PC-9 (cell line): ENCODE results near the gene ADGRL4. TPM values are rescaled to one million over a fixed set of nuclear protein-coding genes. Genes with fewer than 3 reads are reported as not detected.

Source experiments
- BruUV-seq: library from RNA; stranded (reverse); fragments of 400-500 nt; replicated peaks from 2 replicates; lab custom pipeline; 2021; lab: Mats Ljungman, UMichigan
- CTCF ChIA-PET: fragments of 300-600 bp; sonication (Branson Sonifier 250); formaldehyde crosslinking; loops from one replicate; lab custom pipeline; 2022; ENCODE audit warnings: antibody characterized with exemption; lab: Charles Lee
- POLR2A ChIA-PET: fragments of 300-600 bp; sonication (Branson Sonifier 250); formaldehyde crosslinking; loops from one replicate; lab custom pipeline; 2022; ENCODE audit warnings: antibody characterized with exemption; ENCODE audit not compliant: unreplicated experiment; lab: Charles Lee
- DNase-seq, 2 experiments: peaks; one replicate each; pipeline versions ENCODE4 v3.0.0 to v3.0.0-alpha.2; 2015 to 2022; ENCODE audit warnings: mixed read lengths in 1 of 2
- H2AFZ ChIP-seq: fragments of 200-600 bp; sonication (generic); 2 replicates; pipeline ENCODE4 v1.8.1; 2017; ENCODE audit warnings: antibody characterized with exemption
- H3F3A ChIP-seq: fragments of 200-600 bp; sonication (generic); 2 replicates; pipeline ENCODE4 v1.8.1; 2017; ENCODE audit warnings: antibody characterized with exemption, mild to moderate bottlenecking, low read depth; ENCODE audit not compliant: insufficient read depth
- H3K27ac ChIP-seq: fragments of 200-600 bp; sonication (generic); 2 replicates; pipeline ENCODE4 v1.6.1; 2016; ENCODE audit warnings: mixed run types
- H3K27me3 ChIP-seq: fragments of 200-600 bp; sonication (generic); 2 replicates; pipeline ENCODE4 v1.6.1; 2016; ENCODE audit warnings: low read depth, mixed run types; ENCODE audit not compliant: insufficient read depth
- H3K36me3 ChIP-seq: fragments of 200-600 bp; sonication (generic); 2 replicates; pipeline ENCODE4 v1.6.1; 2016; ENCODE audit warnings: low read depth, mixed run types
- H3K4me1 ChIP-seq: fragments of 200-600 bp; sonication (generic); replicated peaks from 2 replicates; pipeline ENCODE4 v1.6.1; 2016; ENCODE audit warnings: mixed run types; ENCODE audit not compliant: insufficient read depth
- H3K4me2 ChIP-seq: fragments of 200-600 bp; sonication (generic); 2 replicates; pipeline ENCODE4 v1.6.1; 2017; ENCODE audit warnings: mixed run types
- H3K4me3 ChIP-seq: fragments of 200-600 bp; sonication (generic); 2 replicates; pipeline ENCODE4 v1.6.1; 2016; ENCODE audit warnings: mixed run types
- H3K79me2 ChIP-seq: fragments of 200-600 bp; sonication (generic); 2 replicates; pipeline ENCODE4 v1.6.1; 2017; ENCODE audit warnings: low read depth, mixed run types
- H3K9me2 ChIP-seq: fragments of 200-600 bp; sonication (generic); 2 replicates; pipeline ENCODE4 v1.8.1; 2017; ENCODE audit warnings: mild to moderate bottlenecking; ENCODE audit not compliant: insufficient read depth
- H3K9me3 ChIP-seq: fragments of 200-600 bp; sonication (generic); 2 replicates; pipeline ENCODE4 v1.8.1; 2016; ENCODE audit warnings: low read depth; ENCODE audit not compliant: insufficient read depth
- H4K20me1 ChIP-seq: fragments of 200-600 bp; sonication (generic); 2 replicates; pipeline ENCODE4 v1.8.1; 2017; ENCODE audit not compliant: insufficient read depth
- CTCF ChIP-seq: fragments of 200-600 bp; sonication (generic); conservative IDR thresholded peaks from 2 replicates; pipeline ENCODE4 v1.6.1; 2017; ENCODE audit warnings: mixed run types, antibody characterized with exemption, mild to moderate bottlenecking, moderate library complexity
- EZH2 ChIP-seq: fragments of 200-600 bp; sonication (generic); IDR thresholded peaks from 2 replicates; pipeline ENCODE4 v1.8.0; 2017; ENCODE audit warnings: antibody characterized with exemption, low read depth
- intact Hi-C: fragments of 100-400 bp; cut with micrococcal nuclease; formaldehyde crosslinking; loops from one replicate; pipeline ENCODE4 v1.10.0; 2022; ENCODE audit not compliant: unreplicated experiment
- total RNA-seq: library from RNA; stranded (reverse); gene quantifications from 2 replicates; pipeline ENCODE4 v1.2.3, GENCODE V29; 2021

Gene ADGRL4
- total RNA-seq, 1 experiment from 2014 or later, result not detected

- Histone ChIP-seq H3K36me3 (no peaks in the 10 kb centered on the region), H3F3A (no peaks in the 10 kb centered on the region), H4K20me1 (no peaks in the 10 kb centered on the region), H3K9me2 (no peaks in the 10 kb centered on the region), H3K9me3 (no peaks in the 10 kb centered on the region), H3K27me3 (no peaks in the 10 kb centered on the region), H3K79me2 (no peaks in the 10 kb centered on the region), H3K4me2 (no peak overlapping the region), H3K4me1 (no peaks in the 10 kb centered on the region), H3K4me3 (no peak overlapping the region), H2AFZ (no peak overlapping the region), H3K27ac (no peak overlapping the region)
- no peak for DNase-seq
- intact Hi-C loops, result no loop called here
- TF ChIP-seq CTCF, result no peak
- TF ChIP-seq EZH2, result no peak
- ChIA-PET CTCF (no interaction called here), POLR2A (no interaction called here)
- no TSS peak for BruUV-seq
These were observed 111.7 kb downstream of the ADGRL4 start for GRCh38 chr1:78894811-78895210.

- POLR2A ChIA-PET, result no interaction called here
- intact Hi-C loops, result no loop called here
- CTCF ChIA-PET, result no interaction called here
- no peaks in the 10 kb centered on the region for H3K9me2 ChIP-seq
- H3K4me3 ChIP-seq, result no peak overlapping the region
- no peaks in the 10 kb centered on the region for H3F3A ChIP-seq
- no peak overlapping the region for H3K27ac ChIP-seq
- no peaks in the 10 kb centered on the region for H3K79me2 ChIP-seq
- H3K4me1 ChIP-seq, result no peaks in the 10 kb centered on the region
- no peaks in the 10 kb centered on the region for H3K27me3 ChIP-seq
- H4K20me1 ChIP-seq, result no peaks in the 10 kb centered on the region
- no peak overlapping the region for H3K4me2 ChIP-seq
- no peaks in the 10 kb centered on the region for H3K36me3 ChIP-seq
- H2AFZ ChIP-seq, result peak overlapping the region; percentile 39; the same call in 1 of the 2 replicates
- DNase-seq, result no peak
- no TSS peak for BruUV-seq
- TF ChIP-seq CTCF (no peak), EZH2 (no peak)
- H3K9me3 ChIP-seq, result peaks cover 4% of the 10 kb centered on the region; the same call in 1 of the 2 replicates
These were observed 114.2 kb downstream of the ADGRL4 start for GRCh38 chr1:78892260-78892840.

- BruUV-seq, result no TSS peak
- Histone ChIP-seq H3K36me3 (no peaks in the 10 kb centered on the region), H3K79me2 (no peaks in the 10 kb centered on the region), H3F3A (no peaks in the 10 kb centered on the region), H2AFZ (no peak overlapping the region), H3K9me3 (peaks cover 4% of the 10 kb centered on the region; the same call in 1 of the 2 replicates), H3K4me3 (no peak overlapping the region), H3K27me3 (no peaks in the 10 kb centered on the region), H3K27ac (no peak overlapping the region), H3K4me1 (no peaks in the 10 kb centered on the region), H4K20me1 (no peaks in the 10 kb centered on the region), H3K9me2 (no peaks in the 10 kb centered on the region), H3K4me2 (no peak overlapping the region)
- TF ChIP-seq CTCF, result no peak
- no peak for TF ChIP-seq EZH2
- no peak for DNase-seq
- intact Hi-C loops, result no loop called here
- CTCF ChIA-PET, result no interaction called here
- POLR2A ChIA-PET, result no interaction called here
These were observed 119.1 kb downstream of the ADGRL4 start for GRCh38 chr1:78887458-78887857.
